ENCODE measurements around the gene PTPRCAP. TPM values are rescaled to one million over a fixed set of nuclear protein-coding genes. Genes with fewer than 3 reads are reported as not detected.
"Not testable (repeated sequence)": the region's sequence is repeated elsewhere in the genome, so short reads cannot be mapped to it uniquely, and the experiment has no call there.

PTPRCAP gene
- total and polyA plus RNA-seq, 4 experiments from 2014 or later = 208 to 613 (median 420) TPM

- peak overlapping the region; percentile 85 to 89 (median 86) for H3K4me3 Mint-ChIP-seq
- H3K4me1 ChIP-seq (ENCODE audit: insufficient read depth, low read length) = peaks cover 48% of the 10 kb centered on the region
Measured at GRCh38 chr11:67465530-67465929, 28.0 kb upstream of the PTPRCAP start.

GRCh38 chr11:67465189-67465510, 27.7 kb upstream of the PTPRCAP start:
- H3K9me3 Mint-ChIP-seq = no peaks in the 10 kb centered on the region
- peak overlapping the region; percentile 85 to 89 (median 86) for H3K4me3 Mint-ChIP-seq
- Histone ChIP-seq H3K4me3 (ENCODE audit: low read length in 2 of 2) (peak overlapping the region; percentile 61), H3K36me3 (ENCODE audit: insufficient read depth, low read length) (no peaks in the 10 kb centered on the region), H3K27ac (ENCODE audit: low read depth, low read length) (peak overlapping the region; percentile 92), H3K27me3 (ENCODE audit: insufficient read depth, low read length) (no peaks in the 10 kb centered on the region), H3K4me1 (ENCODE audit: insufficient read depth, low read length) (peaks cover 48% of the 10 kb centered on the region), H3K9me3 (ENCODE audit: control insufficient read depth in 1 of 2, low read length in 2 of 2) (no peaks in the 10 kb centered on the region)
- no peak for DNase-seq
- ChIA-PET CTCF (ENCODE audit: partially characterized antibody) (interaction anchor here (0.8 to 4.8 kb wide), 7 partner anchors 18 to 114 kb away, joined by 3 to 38 read pairs (median 4); partner anchors contain the start of genes AIP, POLD4, PPP1CA and PTPRCAP), POLR2A (ENCODE audit: partially characterized antibody) (interaction anchor here (0.6 to 30.4 kb wide), 22 partner anchors 9 to 225 kb away, joined by 3 to 900 read pairs (median 5); partner anchors contain the start of genes AIP, CLCF1, CORO1B and PITPNM1)
- H3K4me1 Mint-ChIP-seq = peaks cover 13 to 39% (median 24%) of the 10 kb centered on the region in 4 donors
- intact Hi-C loops (cut with micrococcal nuclease) = no loop called here
- H3K36me3 Mint-ChIP-seq = peaks cover 0 to 7% of the 10 kb centered on the region in 2 donors
- H3K27ac Mint-ChIP-seq = peak overlapping the region; percentile 87 to 96 (median 93)
- H3K27me3 Mint-ChIP-seq = no peaks in the 10 kb centered on the region

More at GRCh38 chr11:67465530-67465929, 28.0 kb upstream of the PTPRCAP start:
- H3K36me3 Mint-ChIP-seq; H3K36me3 ChIP-seq (ENCODE audit: insufficient read depth, low read length); H3K9me3 ChIP-seq (ENCODE audit: control insufficient read depth in 1 of 2, low read length in 2 of 2); H3K27me3 Mint-ChIP-seq; H3K9me3 Mint-ChIP-seq; H3K27me3 ChIP-seq (ENCODE audit: insufficient read depth, low read length); DNase-seq; intact Hi-C loops (cut with micrococcal nuclease): not testable (repeated sequence)
- CTCF ChIA-PET (ENCODE audit: partially characterized antibody) = interaction anchor here (0.8 to 4.8 kb wide), 7 partner anchors 17 to 114 kb away, joined by 3 to 38 read pairs (median 4); partner anchors contain the start of genes AIP, POLD4, PPP1CA and PTPRCAP
- Mint-ChIP-seq H3K27ac (peak overlapping the region; percentile 87 to 96 (median 93)), H3K4me1 (peaks cover 13 to 39% (median 24%) of the 10 kb centered on the region in 4 donors)
- Histone ChIP-seq H3K4me3 (ENCODE audit: low read length in 2 of 2) (peak overlapping the region; percentile 61), H3K27ac (ENCODE audit: low read depth, low read length) (peak overlapping the region; percentile 92)
- POLR2A ChIA-PET (ENCODE audit: partially characterized antibody) = interaction anchor here (0.6 to 30.4 kb wide), 21 partner anchors 9 to 226 kb away, joined by 3 to 900 read pairs (median 5); partner anchors contain the start of genes AIP, CLCF1, CORO1B and POLD4

- peak overlapping the region; percentile 92 for H3K27ac ChIP-seq (ENCODE audit: low read depth, low read length)
- peaks cover 0 to 7% of the 10 kb centered on the region in 2 donors for H3K36me3 Mint-ChIP-seq
- peaks cover 16 to 44% (median 28%) of the 10 kb centered on the region in 4 donors for H3K4me1 Mint-ChIP-seq
- peaks cover 44% of the 10 kb centered on the region for H3K4me1 ChIP-seq (ENCODE audit: insufficient read depth, low read length)
- H3K9me3 Mint-ChIP-seq = no peaks in the 10 kb centered on the region
- H3K27me3 ChIP-seq (ENCODE audit: insufficient read depth, low read length) = no peaks in the 10 kb centered on the region
- intact Hi-C loops (cut with micrococcal nuclease) = loop anchor here (1.0 kb wide), 4 partner anchors 19 to 63 kb away; partner anchors contain the start of genes AIP, CDK2AP2, PPP1CA and PTPRCAP
- peak; percentile 91 to 96 (median 92) for DNase-seq
- H3K27me3 Mint-ChIP-seq = no peaks in the 10 kb centered on the region
- peak overlapping the region; percentile 81 to 96 (median 92) for H3K27ac Mint-ChIP-seq
- POLR2A ChIA-PET (ENCODE audit: partially characterized antibody) = interaction anchor here (0.6 to 30.4 kb wide), 22 partner anchors 8 to 225 kb away, joined by 3 to 900 read pairs (median 5); partner anchors contain the start of genes AIP, CLCF1, CORO1B and PITPNM1
- H3K9me3 ChIP-seq (ENCODE audit: control insufficient read depth in 1 of 2, low read length in 2 of 2) = no peaks in the 10 kb centered on the region
- peak overlapping the region; percentile 85 to 89 (median 86) for H3K4me3 Mint-ChIP-seq
- no peaks in the 10 kb centered on the region for H3K36me3 ChIP-seq (ENCODE audit: insufficient read depth, low read length)
- CTCF ChIA-PET (ENCODE audit: partially characterized antibody) = interaction anchor here (0.9 to 4.8 kb wide), 5 partner anchors 27 to 113 kb away, joined by 3 to 38 read pairs (median 5); partner anchors contain the start of genes PPP1CA and PTPRCAP
- peak overlapping the region; percentile 61 for H3K4me3 ChIP-seq (ENCODE audit: low read length in 2 of 2)
Measured at GRCh38 chr11:67464411-67465188, 27.1 kb upstream of the PTPRCAP start.

- POLR2A ChIA-PET (ENCODE audit: partially characterized antibody) = interaction anchor here (0.9 to 30.4 kb wide), 11 partner anchors 12 to 110 kb away, joined by 3 to 900 read pairs (median 13); partner anchors contain the start of genes AIP, CDK2AP2, CORO1B and POLD4
- no peak for DNase-seq
- Histone ChIP-seq H3K4me1 (ENCODE audit: insufficient read depth, low read length) (peaks cover 41% of the 10 kb centered on the region), H3K27me3 (ENCODE audit: insufficient read depth, low read length) (no peaks in the 10 kb centered on the region), H3K36me3 (ENCODE audit: insufficient read depth, low read length) (no peaks in the 10 kb centered on the region), H3K27ac (ENCODE audit: low read depth, low read length) (peak overlapping the region; percentile 92), H3K4me3 (ENCODE audit: low read length in 2 of 2) (peak overlapping the region in 1 of 2 donors; percentile 61), H3K9me3 (ENCODE audit: control insufficient read depth in 1 of 2, low read length in 2 of 2) (no peaks in the 10 kb centered on the region)
- CTCF ChIA-PET (ENCODE audit: partially characterized antibody) = interaction anchor here (2.6 kb wide), 1 partner anchor 62 kb away, joined by 16 read pairs; the partner anchor contains the start of gene PPP1CA
- intact Hi-C loops (cut with micrococcal nuclease) = loop anchor here (1.0 kb wide), 4 partner anchors 19 to 63 kb away; partner anchors contain the start of genes AIP, CDK2AP2, PPP1CA and PTPRCAP
- H3K36me3 Mint-ChIP-seq = peaks cover 0 to 7% of the 10 kb centered on the region in 2 donors
- H3K27ac Mint-ChIP-seq = peak overlapping the region in 6 of 7 donors; percentile 81 to 96 (median 90)
- H3K27me3 Mint-ChIP-seq = no peaks in the 10 kb centered on the region
- H3K4me3 Mint-ChIP-seq = peak overlapping the region; percentile 85 to 89 (median 86)
- peaks cover 16 to 44% (median 28%) of the 10 kb centered on the region in 4 donors for H3K4me1 Mint-ChIP-seq
- no peaks in the 10 kb centered on the region for H3K9me3 Mint-ChIP-seq
Measured at GRCh38 chr11:67463680-67464410, 26.4 kb upstream of the PTPRCAP start.

GRCh38 chr11:67463186-67463585, 25.7 kb upstream of the PTPRCAP start:
- Mint-ChIP-seq H3K27me3 (no peaks in the 10 kb centered on the region), H3K36me3 (peaks cover 0 to 7% of the 10 kb centered on the region in 2 donors), H3K4me1 (peaks cover 13 to 39% (median 24%) of the 10 kb centered on the region in 4 donors), H3K27ac (peak overlapping the region in 3 of 7 donors; percentile 50 to 57 (median 51)), H3K9me3 (no peaks in the 10 kb centered on the region), H3K4me3 (no peak overlapping the region)
- DNase-seq = no peak
- Histone ChIP-seq H3K27me3 (ENCODE audit: insufficient read depth, low read length) (no peaks in the 10 kb centered on the region), H3K9me3 (ENCODE audit: control insufficient read depth in 1 of 2, low read length in 2 of 2) (no peaks in the 10 kb centered on the region), H3K4me3 (ENCODE audit: low read length in 2 of 2) (no peak overlapping the region), H3K36me3 (ENCODE audit: insufficient read depth, low read length) (no peaks in the 10 kb centered on the region), H3K4me1 (ENCODE audit: insufficient read depth, low read length) (peaks cover 37% of the 10 kb centered on the region), H3K27ac (ENCODE audit: low read depth, low read length) (no peak overlapping the region)
- ChIA-PET CTCF (ENCODE audit: partially characterized antibody) (no interaction called here), POLR2A (ENCODE audit: partially characterized antibody) (interaction anchor here (0.9 to 30.4 kb wide), 7 partner anchors 12 to 72 kb away, joined by 3 to 900 read pairs (median 4); partner anchors contain the start of genes CDK2AP2, CORO1B, PPP1CA and PTPRCAP)
- intact Hi-C loops (cut with micrococcal nuclease) = no loop called here

- H3K27ac ChIP-seq (ENCODE audit: low read depth, low read length) = no peak overlapping the region
Measured at GRCh38 chr11:67458266-67458665, 20.8 kb upstream of the PTPRCAP start.

More at GRCh38 chr11:67458266-67458665, 20.8 kb upstream of the PTPRCAP start:
- Mint-ChIP-seq H3K9me3 (no peaks in the 10 kb centered on the region), H3K4me3 (no peak overlapping the region), H3K27me3 (no peaks in the 10 kb centered on the region), H3K27ac (no peak overlapping the region), H3K36me3 (no peaks in the 10 kb centered on the region), H3K4me1 (peaks cover 3 to 5% (median 5%) of the 10 kb centered on the region in 4 donors)
- ChIA-PET POLR2A (ENCODE audit: partially characterized antibody) (interaction anchor here (0.9 to 30.4 kb wide), 3 partner anchors 10 to 38 kb away, joined by 3 to 900 read pairs (median 8); partner anchors contain the start of genes CORO1B, PTPRCAP and RPS6KB2), CTCF (ENCODE audit: partially characterized antibody) (interaction anchor here (0.7 kb wide), 1 partner anchor 10 kb away, joined by 3 read pairs; the partner anchor contains the start of gene TMEM134)
- Histone ChIP-seq H3K4me1 (ENCODE audit: insufficient read depth, low read length) (no peaks in the 10 kb centered on the region), H3K9me3 (ENCODE audit: control insufficient read depth in 1 of 2, low read length in 2 of 2) (no peaks in the 10 kb centered on the region), H3K4me3 (ENCODE audit: low read length in 2 of 2) (no peak overlapping the region), H3K36me3 (ENCODE audit: insufficient read depth, low read length) (no peaks in the 10 kb centered on the region), H3K27me3 (ENCODE audit: insufficient read depth, low read length) (no peaks in the 10 kb centered on the region)
- no peak for DNase-seq
- intact Hi-C loops (cut with micrococcal nuclease) = no loop called here
